ENCODE measurements around the gene PRRT2.

- no peak for TF ChIP-seq CTCF (IDR thresholded peaks at IDR 0.05)
- TF ChIP-seq POLR2AphosphoS5 (IDR thresholded peaks at IDR 0.05) = no peak
- TF ChIP-seq POLR2A (IDR thresholded peaks at IDR 0.05) = no peak
Observed at GRCh38 chr16:29819506-29819905, 7.5 kb downstream of the PRRT2 start.

All from breast epithelium (tissue), 3 donors.